Panc1 (cell line): Measurements from ENCODE around the gene NFATC4. TPM values are rescaled to one million over a fixed set of nuclear protein-coding genes. Genes with fewer than 3 reads are reported as not detected.

Experiments
- ATAC-seq: fragments of 200-7000 bp; cut with Tn5 transposase; 2 replicates; pipeline ENCODE4 v1.9.1; 2020; ENCODE audit warnings: mild to moderate bottlenecking, moderate library complexity
- BruUV-seq: library from RNA; stranded (reverse); fragments of 400-500 nt; replicated peaks from 2 replicates; lab custom pipeline; 2021; lab: Mats Ljungman, UMichigan
- CTCF ChIA-PET: fragments of 300-600 bp; sonication (Branson Sonifier 250); formaldehyde crosslinking; loops from one replicate; lab custom pipeline; 2022; ENCODE audit warnings: antibody characterized with exemption; lab: Charles Lee
- POLR2A ChIA-PET: fragments of 300-600 bp; sonication (Branson Sonifier 250); formaldehyde crosslinking; loops from one replicate; lab custom pipeline; 2022; ENCODE audit warnings: antibody characterized with exemption; lab: Charles Lee
- DNase-seq: peaks from one replicate; pipeline ENCODE4 v3.0.0-alpha.2; 2010; ENCODE audit warnings: low read depth, low spot score
- H3K27ac ChIP-seq: 2 replicates; pipeline ENCODE4 v1.5.1; 2011; ENCODE audit warnings: mild to moderate bottlenecking, low read length, inconsistent platforms
- H3K27me3 ChIP-seq: fragments of 200-500 bp; sonication (Bioruptor generic); 2 replicates; pipeline ENCODE4 v1.6.0; 2014; ENCODE audit warnings: low read length, inconsistent platforms; ENCODE audit not compliant: control insufficient read depth, insufficient read depth
- H3K36me3 ChIP-seq: fragments of 200-500 bp; sonication (Bioruptor generic); 2 replicates; pipeline ENCODE4 v1.5.1; 2014; ENCODE audit warnings: inconsistent platforms, mild to moderate bottlenecking, low read length, moderate library complexity; ENCODE audit not compliant: control insufficient read depth, insufficient read depth
- H3K4me1 ChIP-seq: 2 replicates; pipeline ENCODE4 v1.5.1; 2011; ENCODE audit warnings: inconsistent platforms, mild to moderate bottlenecking, low read length, moderate library complexity; ENCODE audit not compliant: control insufficient read depth, insufficient read depth
- H3K4me3 ChIP-seq, 2 experiments: 2 replicates each; pipeline ENCODE4 v1.5.1; 2011 to 2012; ENCODE audit warnings: low read depth in 2 of 2, low read length in 2 of 2, mild to moderate bottlenecking in 2 of 2, inconsistent platforms in 1 of 2, moderate library complexity in 1 of 2
- H3K9me3 ChIP-seq: fragments of 200-500 bp; sonication (Bioruptor generic); 2 replicates; pipeline ENCODE4 v1.5.1; 2014; ENCODE audit warnings: low read depth, mild to moderate bottlenecking, inconsistent platforms, low read length, moderate library complexity; ENCODE audit not compliant: control insufficient read depth, insufficient read depth
- CTCF ChIP-seq: fragments of 450-650 bp; IDR thresholded peaks from 2 replicates; pipeline ENCODE4 v1.5.1; 2017; ENCODE audit warnings: mild to moderate bottlenecking
- POLR2AphosphoS5 ChIP-seq: IDR thresholded peaks from 2 replicates; pipeline ENCODE4 v1.6.1; 2012; ENCODE audit warnings: mild to moderate bottlenecking, low read depth, low read length, moderate library complexity
- REST ChIP-seq, 2 experiments: IDR thresholded peaks; 2 replicates each; pipeline ENCODE4 v1.6.1; 2011 to 2012; ENCODE audit warnings: low read depth in 2 of 2, control low read depth in 1 of 2, low read length in 1 of 2, mild to moderate bottlenecking in 1 of 2, moderate library complexity in 1 of 2; ENCODE audit not compliant: insufficient read depth in 1 of 2
- SIN3A ChIP-seq: IDR thresholded peaks from 2 replicates; pipeline ENCODE4 v1.6.1; 2012; ENCODE audit warnings: low read depth, mild to moderate bottlenecking, low read length, moderate library complexity, borderline replicate concordance; ENCODE audit not compliant: insufficient read depth
- TCF7L2 ChIP-seq: IDR thresholded peaks from 2 replicates; pipeline ENCODE4 v1.6.1; 2011; ENCODE audit warnings: mild to moderate bottlenecking, low read depth, low read length, inconsistent platforms
- in situ Hi-C: cut with HindIII; loops from 2 replicates; pipeline ENCODE4 v1.10.0; 2016; ENCODE audit warnings: low sequenced_read_pairs, low pct_unique_long_range_greater_than_20kb
- intact Hi-C: fragments of 100-400 bp; cut with micrococcal nuclease; formaldehyde crosslinking; loops from one replicate; pipeline ENCODE4 v1.10.0; 2022; ENCODE audit not compliant: unreplicated experiment
- total RNA-seq: library from RNA; stranded (reverse); gene quantifications from one replicate; pipeline ENCODE4 v1.2.1, GENCODE V29; 2021; ENCODE audit not compliant: unreplicated experiment

Gene NFATC4
- total RNA-seq, 1 experiment from 2014 or later: 0.36 TPM

DNA sequence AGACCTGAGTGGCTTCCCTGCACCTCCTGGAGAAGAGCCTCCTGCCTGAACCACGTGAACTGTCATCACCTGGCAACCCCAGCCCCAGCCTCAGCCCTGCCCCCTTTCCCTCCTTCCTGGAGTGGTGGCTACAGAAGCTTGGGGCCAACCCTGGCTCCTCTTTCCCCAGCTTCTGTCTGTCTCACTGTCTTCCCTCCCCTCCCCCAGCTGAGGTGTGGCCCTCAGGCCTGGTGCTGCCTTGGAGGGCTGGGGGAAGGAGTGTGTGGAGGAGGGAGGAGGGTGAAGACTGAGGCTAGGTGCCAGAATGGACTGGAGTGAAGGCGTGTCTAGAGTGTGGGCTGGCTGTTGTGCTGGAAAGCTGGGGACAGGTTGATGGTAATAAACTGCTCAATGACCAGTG is 9.7 kb downstream of the NFATC4 start:
- DNase-seq (no peak), ATAC-seq (no peak)
- H3K27me3 ChIP-seq: no peaks in the 10 kb centered on the region
- BruUV-seq: no TSS peak
- TF ChIP-seq POLR2AphosphoS5 (no peak), SIN3A (no peak), CTCF (no peak), TCF7L2 (no peak), REST (IDR thresholded peaks at IDR 0.05; ENCODE audit: insufficient read depth in 1 of 2, low read depth in 2 of 2, low read length in 1 of 2) (no peak)
- POLR2A ChIA-PET: no interaction called here
- H3K36me3 ChIP-seq: no peaks in the 10 kb centered on the region
- CTCF ChIA-PET: no interaction called here
- no peak overlapping the region for H3K4me3 ChIP-seq
- no peaks in the 10 kb centered on the region for H3K4me1 ChIP-seq
- H3K9me3 ChIP-seq: no peaks in the 10 kb centered on the region
- H3K27ac ChIP-seq: no peak overlapping the region
- in situ Hi-C loops (no loop called here), intact Hi-C loops (no loop called here)

DNA sequence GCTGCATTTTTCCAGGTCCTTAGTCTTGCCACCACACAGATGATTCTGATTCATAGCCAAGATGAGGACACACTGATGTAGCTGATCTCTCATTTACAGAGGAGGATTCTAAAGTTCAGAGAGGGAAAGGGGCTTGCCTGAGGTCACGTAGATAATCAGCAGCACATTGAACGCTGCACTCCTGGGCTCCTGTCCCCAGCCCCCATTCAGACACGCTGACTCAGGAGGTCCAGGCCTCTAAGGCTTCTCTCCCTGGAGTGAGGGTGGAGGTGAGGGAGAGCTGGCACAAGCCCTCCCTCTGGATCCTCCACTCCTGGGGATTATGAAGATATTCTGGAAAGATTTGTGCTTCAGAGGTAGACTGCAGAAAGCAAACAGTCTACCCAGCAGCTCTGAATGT is 10.3 kb downstream of the NFATC4 start:
- Histone ChIP-seq H3K4me1 (no peaks in the 10 kb centered on the region), H3K9me3 (no peaks in the 10 kb centered on the region), H3K36me3 (no peaks in the 10 kb centered on the region), H3K27ac (no peak overlapping the region), H3K4me3 (no peak overlapping the region), H3K27me3 (no peaks in the 10 kb centered on the region)
- ATAC-seq: no peak
- CTCF ChIA-PET: interaction anchor here (0.6 kb wide), 1 partner anchor 61 kb away, joined by 4 read pairs; no protein-coding TSS in a partner anchor
- in situ Hi-C loops: no loop called here
- intact Hi-C loops: no loop called here
- no peak for TF ChIP-seq TCF7L2
- TF ChIP-seq CTCF: no peak
- TF ChIP-seq REST (IDR thresholded peaks at IDR 0.05; ENCODE audit: insufficient read depth in 1 of 2, low read depth in 2 of 2, low read length in 1 of 2): no peak
- no peak for TF ChIP-seq SIN3A
- no peak for TF ChIP-seq POLR2AphosphoS5
- POLR2A ChIA-PET: no interaction called here
- no TSS peak for BruUV-seq
- no peak for DNase-seq
